ENCODE data around the gene CXXC5.
"Not testable (repeated sequence)": the region's sequence is repeated elsewhere in the genome, so short reads cannot be mapped to it uniquely, and the experiment has no call there.

The CXXC5 gene

GRCh38 chr5:139718403-139718802 is 70.3 kb downstream of the CXXC5 start:
- not testable (repeated sequence) for FAIRE-seq

GRCh38 chr5:139719970-139720369 is 71.8 kb downstream of the CXXC5 start:
- not testable (repeated sequence) for FAIRE-seq

- no peak for FAIRE-seq
Observed at GRCh38 chr5:139723986-139724587, 75.9 kb downstream of the CXXC5 start.

GRCh38 chr5:139725073-139725830 is 77.1 kb downstream of the CXXC5 start:
- FAIRE-seq: no peak

- FAIRE-seq: no peak
Observed at GRCh38 chr5:139726248-139726647, 78.1 kb downstream of the CXXC5 start.

- not testable (repeated sequence) for FAIRE-seq
Observed at GRCh38 chr5:139727615-139728014, 79.5 kb downstream of the CXXC5 start.

- FAIRE-seq: no peak
Observed at GRCh38 chr5:139731281-139731680, 83.1 kb downstream of the CXXC5 start.

GRCh38 chr5:139732019-139732418 is 83.9 kb downstream of the CXXC5 start:
- no peak for FAIRE-seq

- no peak for FAIRE-seq
Observed at GRCh38 chr5:139733010-139733688, 85.0 kb downstream of the CXXC5 start.

Measured in islet of Langerhans (tissue), 1 donor.